ENCODE data around the gene EXOC6.
"Not testable (repeated sequence)": the region's sequence is repeated elsewhere in the genome, so short reads cannot be mapped to it uniquely, and the experiment has no call there.

EXOC6 gene

GRCh38 chr10:92923416-92923815 lies 75.1 kb downstream of the EXOC6 start:
- H3K4me3 ChIP-seq (replicated peaks; ENCODE audit: low read depth, low read length): no peak overlapping the region
- TF ChIP-seq, protein P1, sequence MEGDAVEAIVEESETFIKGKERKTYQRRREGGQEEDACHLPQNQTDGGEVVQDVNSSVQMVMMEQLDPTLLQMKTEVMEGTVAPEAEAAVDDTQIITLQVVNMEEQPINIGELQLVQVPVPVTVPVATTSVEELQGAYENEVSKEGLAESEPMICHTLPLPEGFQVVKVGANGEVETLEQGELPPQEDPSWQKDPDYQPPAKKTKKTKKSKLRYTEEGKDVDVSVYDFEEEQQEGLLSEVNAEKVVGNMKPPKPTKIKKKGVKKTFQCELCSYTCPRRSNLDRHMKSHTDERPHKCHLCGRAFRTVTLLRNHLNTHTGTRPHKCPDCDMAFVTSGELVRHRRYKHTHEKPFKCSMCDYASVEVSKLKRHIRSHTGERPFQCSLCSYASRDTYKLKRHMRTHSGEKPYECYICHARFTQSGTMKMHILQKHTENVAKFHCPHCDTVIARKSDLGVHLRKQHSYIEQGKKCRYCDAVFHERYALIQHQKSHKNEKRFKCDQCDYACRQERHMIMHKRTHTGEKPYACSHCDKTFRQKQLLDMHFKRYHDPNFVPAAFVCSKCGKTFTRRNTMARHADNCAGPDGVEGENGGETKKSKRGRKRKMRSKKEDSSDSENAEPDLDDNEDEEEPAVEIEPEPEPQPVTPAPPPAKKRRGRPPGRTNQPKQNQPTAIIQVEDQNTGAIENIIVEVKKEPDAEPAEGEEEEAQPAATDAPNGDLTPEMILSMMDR (IDR thresholded peaks at IDR 0.05; ENCODE audit: low read depth, low read length, missing control alignments): no peak
- DNase-seq (ENCODE audit: extremely low read depth, low read depth): no peak

- DNase-seq (ENCODE audit: extremely low read depth, low read depth): no peak
- TF ChIP-seq, protein P1 (IDR thresholded peaks at IDR 0.05; ENCODE audit: low read depth, low read length, missing control alignments): no peak
- H3K4me3 ChIP-seq (replicated peaks; ENCODE audit: low read depth, low read length): no peak overlapping the region
Measured at GRCh38 chr10:92929896-92930295, 81.6 kb downstream of the EXOC6 start.

GRCh38 chr10:92931597-92931996 lies 83.3 kb downstream of the EXOC6 start:
- TF ChIP-seq, protein P1 (IDR thresholded peaks at IDR 0.05; ENCODE audit: low read depth, low read length, missing control alignments): no peak
- no peak overlapping the region for H3K4me3 ChIP-seq (replicated peaks; ENCODE audit: low read depth, low read length)

GRCh38 chr10:92937876-92938275 lies 89.6 kb downstream of the EXOC6 start:
- no peak for DNase-seq (ENCODE audit: extremely low read depth, low read depth)
- TF ChIP-seq, protein P1 (IDR thresholded peaks at IDR 0.05; ENCODE audit: low read depth, low read length, missing control alignments): no peak
- H3K4me3 ChIP-seq (replicated peaks; ENCODE audit: low read depth, low read length): no peak overlapping the region

More at GRCh38 chr10:92931597-92931996, 83.3 kb downstream of the EXOC6 start:
- DNase-seq (ENCODE audit: extremely low read depth, low read depth): no peak

GRCh38 chr10:92938841-92939240 lies 90.5 kb downstream of the EXOC6 start:
- TF ChIP-seq, protein P1 (IDR thresholded peaks at IDR 0.05; ENCODE audit: low read depth, low read length, missing control alignments): no peak
- DNase-seq (ENCODE audit: extremely low read depth, low read depth): no peak
- no peak overlapping the region for H3K4me3 ChIP-seq (replicated peaks; ENCODE audit: low read depth, low read length)

DNA sequence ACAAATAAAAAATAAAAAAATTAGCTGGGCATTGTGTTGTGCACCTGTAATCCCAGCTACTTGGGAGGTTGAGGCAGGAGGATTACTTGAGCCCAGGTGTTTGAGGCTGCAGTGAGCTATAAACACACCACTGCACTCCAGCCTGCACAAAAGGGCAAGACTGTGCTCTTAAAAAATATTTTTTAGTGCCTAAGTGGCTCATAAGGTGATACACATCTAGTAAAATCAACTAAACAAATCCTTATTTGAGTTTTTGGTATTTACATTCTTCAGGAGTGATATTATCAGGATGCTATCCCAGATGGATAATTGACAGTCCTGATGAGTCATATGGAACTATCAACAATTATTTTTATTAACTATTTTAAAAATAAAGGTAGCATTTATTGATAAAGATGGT lies 93.9 kb downstream of the EXOC6 start:
- DNase-seq (ENCODE audit: extremely low read depth, low read depth): no peak
- TF ChIP-seq, protein P1 (IDR thresholded peaks at IDR 0.05; ENCODE audit: low read depth, low read length, missing control alignments): no peak
- no peak overlapping the region for H3K4me3 ChIP-seq (replicated peaks; ENCODE audit: low read depth, low read length)

DNA sequence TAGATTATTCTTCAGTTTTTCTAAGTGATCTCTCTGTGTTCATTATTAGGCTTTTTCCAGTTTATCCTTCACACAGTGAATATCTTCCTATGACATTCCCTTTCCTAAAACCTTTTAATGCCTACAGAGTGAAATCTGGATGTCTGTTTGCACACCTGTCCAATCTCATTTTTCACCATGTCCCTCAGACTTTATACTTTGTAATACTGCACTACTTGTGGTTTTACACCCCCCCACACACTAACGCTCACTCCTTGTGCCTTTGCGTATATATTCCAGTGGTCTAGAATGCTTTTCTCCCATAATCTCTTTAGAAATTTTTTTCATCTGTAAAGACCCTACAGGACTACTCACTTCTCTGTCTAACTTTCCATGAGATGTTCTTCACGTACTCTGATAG lies 98.2 kb downstream of the EXOC6 start:
- H3K4me3 ChIP-seq (replicated peaks; ENCODE audit: low read depth, low read length): no peak overlapping the region
- DNase-seq (ENCODE audit: extremely low read depth, low read depth): no peak
- TF ChIP-seq, protein P1 (IDR thresholded peaks at IDR 0.05; ENCODE audit: low read depth, low read length, missing control alignments): no peak

- DNase-seq (ENCODE audit: extremely low read depth, low read depth); H3K4me3 ChIP-seq (replicated peaks; ENCODE audit: low read depth, low read length): not testable (repeated sequence)
Measured at GRCh38 chr10:92952573-92952972, 104.3 kb downstream of the EXOC6 start.
